AG10803 (cell line): ENCODE data around the gene KNDC1.

ENCODE experiments used
- DNase-seq: peaks from one replicate; pipeline ENCODE4 v3.0.0; 2010; ENCODE audit warnings: low read depth
- H3K4me3 ChIP-seq: 2 replicates; pipeline ENCODE4 v1.5.1; 2011; ENCODE audit warnings: mild to moderate bottlenecking, low read length, control low read depth
- CTCF ChIP-seq: conservative IDR thresholded peaks from 2 replicates; pipeline ENCODE4 v1.5.1; 2011; ENCODE audit warnings: mild to moderate bottlenecking, low read length, control low read depth, inconsistent platforms

Gene KNDC1

DNA sequence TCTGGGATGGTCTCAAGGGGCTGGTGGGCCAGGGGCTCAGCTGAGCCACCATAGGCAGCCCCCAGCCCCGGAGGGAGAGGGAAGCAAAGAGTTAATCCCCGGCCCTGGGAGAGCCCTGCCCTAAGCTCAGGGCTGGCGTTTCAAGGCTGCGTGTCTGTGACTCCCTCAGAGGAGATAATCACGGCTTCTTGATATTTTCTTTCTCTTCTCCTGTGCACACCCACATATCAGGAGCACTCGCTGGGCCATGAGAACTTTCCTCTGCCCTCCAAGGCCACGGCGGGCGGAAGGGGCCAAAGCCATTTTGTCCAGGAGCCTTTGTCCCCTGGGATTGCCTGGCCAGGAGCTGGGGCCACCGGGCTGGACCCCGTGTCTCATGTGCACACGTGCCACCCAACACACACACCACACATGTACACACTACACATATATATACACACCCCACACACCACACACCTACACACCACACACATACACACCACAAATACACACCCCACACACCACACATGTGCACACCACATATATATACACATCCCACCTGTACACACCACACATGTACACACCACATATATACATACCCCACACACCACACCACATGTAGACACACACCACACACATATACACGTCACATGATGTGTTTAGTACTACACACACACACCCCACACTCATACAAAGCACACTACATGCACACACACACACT lies 94.6 kb downstream of the KNDC1 start:
- DNase-seq, result no peak
- no peak overlapping the region for H3K4me3 ChIP-seq
- no peak for TF ChIP-seq CTCF

- no peak for DNase-seq
- H3K4me3 ChIP-seq, result no peak overlapping the region
- no peak for TF ChIP-seq CTCF
Measured at GRCh38 chr10:133255323-133255722, 95.3 kb downstream of the KNDC1 start.

- no peak overlapping the region for H3K4me3 ChIP-seq
- TF ChIP-seq CTCF, result peak; percentile 39
- DNase-seq, result peak; percentile 19
Measured at GRCh38 chr10:133257489-133258065, 97.6 kb downstream of the KNDC1 start.

- no peak for TF ChIP-seq CTCF
- no peak overlapping the region for H3K4me3 ChIP-seq
- DNase-seq, result no peak
Measured at GRCh38 chr10:133258066-133258817, 98.2 kb downstream of the KNDC1 start.

DNA sequence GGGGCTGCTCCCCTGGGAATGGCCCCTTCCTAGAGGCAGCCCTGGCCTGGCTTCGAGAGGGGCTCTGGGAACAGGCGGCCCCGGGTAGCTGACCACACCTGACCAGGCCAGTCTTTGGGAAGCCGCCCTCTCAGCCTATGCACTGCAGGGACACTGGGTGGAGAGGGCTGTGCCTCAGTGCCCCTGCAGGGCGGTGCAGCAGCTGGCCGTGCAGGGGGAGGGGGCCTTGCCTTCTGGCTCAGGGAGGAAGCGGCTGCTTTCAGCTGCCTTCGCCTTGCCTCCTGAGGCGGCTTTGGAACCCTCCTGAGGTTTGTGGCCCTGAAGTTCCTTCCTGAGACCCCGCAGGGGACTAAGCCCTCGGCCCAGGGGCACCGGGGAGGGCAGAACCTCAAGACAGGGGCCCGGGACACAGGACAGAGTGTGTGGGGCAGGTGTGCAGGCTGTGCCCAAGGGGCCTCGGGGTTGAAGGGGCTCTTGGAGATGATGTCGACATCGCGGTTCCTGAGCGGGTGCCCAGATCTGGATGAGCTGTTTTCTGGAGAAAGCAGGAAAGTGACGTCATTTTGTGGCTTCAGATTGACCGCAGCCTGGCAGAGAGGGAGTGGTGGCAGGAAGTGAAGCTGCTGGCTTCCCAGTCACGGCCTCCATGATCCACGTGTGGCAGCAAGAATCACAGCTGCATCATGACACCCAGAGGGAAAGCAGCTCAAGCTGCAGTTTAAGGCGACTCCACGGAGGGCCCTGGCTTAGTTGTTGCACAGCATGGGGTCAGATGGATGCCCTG lies 99.0 kb downstream of the KNDC1 start:
- DNase-seq, result peak; percentile 99
- TF ChIP-seq CTCF, result no peak
- no peak overlapping the region for H3K4me3 ChIP-seq

DNA sequence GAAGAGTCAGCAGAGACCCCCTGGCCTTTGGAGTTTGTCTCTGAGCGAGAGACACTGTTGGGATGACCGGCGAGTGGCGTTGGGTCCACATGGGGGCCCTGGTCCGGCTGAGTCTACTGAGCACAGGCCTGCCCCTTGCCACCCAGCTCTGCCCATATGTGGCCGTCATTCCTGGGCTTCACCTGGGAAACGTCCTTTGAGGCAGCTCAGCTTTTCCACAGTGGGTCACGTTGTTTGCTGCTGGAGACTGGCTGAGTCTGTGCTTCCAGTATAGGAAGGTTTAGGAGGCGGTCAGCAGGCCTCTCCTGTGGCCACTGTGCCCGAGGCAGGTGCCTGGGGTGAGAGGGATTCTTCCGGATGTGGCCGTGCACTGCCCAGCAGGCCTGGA lies 99.6 kb downstream of the KNDC1 start:
- H3K4me3 ChIP-seq, result no peak overlapping the region
- no peak for TF ChIP-seq CTCF
- no peak for DNase-seq
